Measurements from ENCODE around the gene KIF1B. TPM values are rescaled to one million over a fixed set of nuclear protein-coding genes. Genes with fewer than 3 reads are reported as not detected.

Gene KIF1B
- total RNA-seq (2021) (20.6 and 22.7 TPM in 2 replicates), Bru-seq, nascent RNA (percentile 72 among the genes with signal in this experiment), BruChase-seq, experiment 1, labeled RNA remaining after a 2-hour chase (percentile 67 among the genes with signal in this experiment), BruChase-seq, experiment 2, labeled RNA remaining after a 6-hour chase (percentile 73 among the genes with signal in this experiment)
- long read RNA-seq, full-length matches to known transcripts: 8 of 10 reads
- long read RNA-seq, partial matches to known transcripts: 0 of 10 reads
- long read RNA-seq, other reads (novel, unspliced or antisense): 2 of 10 reads

DNA sequence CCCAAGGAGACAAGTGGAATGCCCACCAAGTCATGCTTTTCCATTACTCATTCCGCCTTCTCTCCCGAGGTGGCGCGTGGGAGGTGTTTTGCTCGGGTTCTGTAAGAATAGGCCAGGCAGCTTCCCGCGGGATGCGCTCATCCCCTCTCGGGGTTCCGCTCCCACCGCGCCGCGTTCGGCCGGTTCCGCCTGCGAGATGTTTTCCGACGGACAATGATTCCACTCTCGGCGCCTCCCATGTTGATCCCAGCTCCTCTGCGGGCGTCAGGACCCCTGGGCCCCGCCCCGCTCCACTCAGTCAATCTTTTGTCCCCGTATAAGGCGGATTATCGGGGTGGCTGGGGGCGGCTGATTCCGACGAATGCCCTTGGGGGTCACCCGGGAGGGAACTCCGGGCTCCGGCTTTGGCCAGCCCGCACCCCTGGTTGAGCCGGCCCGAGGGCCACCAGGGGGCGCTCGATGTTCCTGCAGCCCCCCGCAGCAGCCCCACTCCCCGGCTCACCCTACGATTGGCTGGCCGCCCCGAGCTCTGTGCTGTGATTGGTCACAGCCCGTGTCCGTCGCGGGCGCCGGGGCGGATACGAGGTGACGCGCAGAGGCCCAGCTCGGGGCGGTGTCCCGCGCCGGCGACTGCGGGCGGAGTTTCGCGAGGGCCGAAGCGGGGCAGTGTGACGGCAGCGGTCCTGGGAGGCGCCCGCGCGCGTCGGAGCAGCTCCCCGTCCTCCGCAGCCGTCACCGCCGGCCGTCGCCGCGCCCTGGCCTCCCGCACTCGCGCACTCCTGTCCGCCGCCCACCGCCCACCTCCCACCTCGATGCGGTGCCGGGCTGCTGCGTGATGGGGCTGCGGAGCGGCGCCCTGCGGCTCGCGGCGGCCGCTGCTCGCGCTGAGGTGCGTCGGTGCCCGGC is at the start of gene KIF1B:
Gene KIF1B, plus strand, starts transcription at position 666 of the 906 bp plus-strand sequence. CDS start 21,759 bp downstream, outside the sequence.
- POLR2A ChIA-PET (ENCODE audit: unreplicated experiment): no interaction called here
- TSS peak; percentile 97 for BruUV-seq (replicated peaks)
- peak; percentile 80 to 98 for DNase-seq

GRCh38 chr1:10160907-10161490 is 49.4 kb upstream of the KIF1B start:
- no peaks in the 10 kb centered on the region for H3K4me1 ChIP-seq (replicated peaks; ENCODE audit: insufficient read depth)
- H4K20me1 ChIP-seq (ENCODE audit: insufficient read depth): no peaks in the 10 kb centered on the region
- no peaks in the 10 kb centered on the region for H3K36me3 ChIP-seq (ENCODE audit: low read depth)
- BruUV-seq (replicated peaks): no TSS peak
- no peak for DNase-seq
- H3F3A ChIP-seq (ENCODE audit: insufficient read depth, low read depth): no peaks in the 10 kb centered on the region
- no peaks in the 10 kb centered on the region for H3K79me2 ChIP-seq (ENCODE audit: low read depth)
- no peaks in the 10 kb centered on the region for H3K27me3 ChIP-seq (ENCODE audit: insufficient read depth, low read depth)
- H2AFZ ChIP-seq: no peak overlapping the region
- POLR2A ChIA-PET (ENCODE audit: unreplicated experiment): interaction anchor here (0.6 kb wide), 1 partner anchor 28 kb away, joined by 6 read pairs; no protein-coding TSS in a partner anchor
- intact Hi-C loops (cut with micrococcal nuclease; ENCODE audit: unreplicated experiment): no loop called here
- H3K9me2 ChIP-seq (ENCODE audit: insufficient read depth): no peaks in the 10 kb centered on the region
- H3K27ac ChIP-seq: no peak overlapping the region
- no peak overlapping the region for H3K4me3 ChIP-seq
- H3K4me2 ChIP-seq: no peak overlapping the region
- TF ChIP-seq, protein P1, sequence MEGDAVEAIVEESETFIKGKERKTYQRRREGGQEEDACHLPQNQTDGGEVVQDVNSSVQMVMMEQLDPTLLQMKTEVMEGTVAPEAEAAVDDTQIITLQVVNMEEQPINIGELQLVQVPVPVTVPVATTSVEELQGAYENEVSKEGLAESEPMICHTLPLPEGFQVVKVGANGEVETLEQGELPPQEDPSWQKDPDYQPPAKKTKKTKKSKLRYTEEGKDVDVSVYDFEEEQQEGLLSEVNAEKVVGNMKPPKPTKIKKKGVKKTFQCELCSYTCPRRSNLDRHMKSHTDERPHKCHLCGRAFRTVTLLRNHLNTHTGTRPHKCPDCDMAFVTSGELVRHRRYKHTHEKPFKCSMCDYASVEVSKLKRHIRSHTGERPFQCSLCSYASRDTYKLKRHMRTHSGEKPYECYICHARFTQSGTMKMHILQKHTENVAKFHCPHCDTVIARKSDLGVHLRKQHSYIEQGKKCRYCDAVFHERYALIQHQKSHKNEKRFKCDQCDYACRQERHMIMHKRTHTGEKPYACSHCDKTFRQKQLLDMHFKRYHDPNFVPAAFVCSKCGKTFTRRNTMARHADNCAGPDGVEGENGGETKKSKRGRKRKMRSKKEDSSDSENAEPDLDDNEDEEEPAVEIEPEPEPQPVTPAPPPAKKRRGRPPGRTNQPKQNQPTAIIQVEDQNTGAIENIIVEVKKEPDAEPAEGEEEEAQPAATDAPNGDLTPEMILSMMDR (conservative IDR thresholded peaks at IDR 0.05): no peak
- TF ChIP-seq EZH2 (IDR thresholded peaks at IDR 0.05; ENCODE audit: low read depth): no peak
- CTCF ChIA-PET: interaction anchor here (0.6 kb wide), 2 partner anchors 224 to 241 kb away, joined by 3 to 9 read pairs; no protein-coding TSS in a partner anchor
- H3K9me3 ChIP-seq (ENCODE audit: insufficient read depth, low read depth): no peaks in the 10 kb centered on the region

More for the DNA sequence above, at the start of gene KIF1B:
- no peak for TF ChIP-seq EZH2 (IDR thresholded peaks at IDR 0.05; ENCODE audit: low read depth)
- TF ChIP-seq, protein P1 (conservative IDR thresholded peaks at IDR 0.05): peak; percentile 88
- CTCF ChIA-PET: interaction anchor here (0.5 to 0.8 kb wide), 5 partner anchors 14 to 1194 kb away, joined by 3 to 8 read pairs (median 5); no protein-coding TSS in a partner anchor
- H3K36me3 ChIP-seq (ENCODE audit: low read depth): no peaks in the 10 kb centered on the region
- H3K9me2 ChIP-seq (ENCODE audit: insufficient read depth): no peaks in the 10 kb centered on the region
- H3K27me3 ChIP-seq (ENCODE audit: insufficient read depth, low read depth): no peaks in the 10 kb centered on the region
- peaks cover 34% of the 10 kb centered on the region for H3K79me2 ChIP-seq (ENCODE audit: low read depth)
- peak within 1 kb of the TSS; percentile 95 for H3K4me2 ChIP-seq
- no peaks in the 10 kb centered on the region for H3K9me3 ChIP-seq (ENCODE audit: insufficient read depth, low read depth)
- peaks cover 7% of the 10 kb centered on the region; the same call in 1 of the 2 replicates for H3F3A ChIP-seq (ENCODE audit: insufficient read depth, low read depth)
- peak within 1 kb of the TSS; percentile 95 for H2AFZ ChIP-seq
- H3K4me3 ChIP-seq: peak within 1 kb of the TSS; percentile 88
- peaks cover 11% of the 10 kb centered on the region for H3K4me1 ChIP-seq (replicated peaks; ENCODE audit: insufficient read depth)
- H3K27ac ChIP-seq: peak within 1 kb of the TSS; percentile 45
- intact Hi-C loops (cut with micrococcal nuclease; ENCODE audit: unreplicated experiment): loop anchor here (1.0 to 2.0 kb wide), 4 partner anchors 73 to 218 kb away; partner anchors contain the start of gene UBE4B
- no peaks in the 10 kb centered on the region for H4K20me1 ChIP-seq (ENCODE audit: insufficient read depth)
